NOMO-1 treated with DMSO at 0.1 percent for 48 hours (cell line): ENCODE data around the gene PTPRU.

ENCODE experiments used
- DNase-seq: peaks from one replicate; lab custom pipeline; 2025; ENCODE audit not compliant: unreplicated experiment; lab: John Stamatoyannopoulos, UW

Gene PTPRU

DNA sequence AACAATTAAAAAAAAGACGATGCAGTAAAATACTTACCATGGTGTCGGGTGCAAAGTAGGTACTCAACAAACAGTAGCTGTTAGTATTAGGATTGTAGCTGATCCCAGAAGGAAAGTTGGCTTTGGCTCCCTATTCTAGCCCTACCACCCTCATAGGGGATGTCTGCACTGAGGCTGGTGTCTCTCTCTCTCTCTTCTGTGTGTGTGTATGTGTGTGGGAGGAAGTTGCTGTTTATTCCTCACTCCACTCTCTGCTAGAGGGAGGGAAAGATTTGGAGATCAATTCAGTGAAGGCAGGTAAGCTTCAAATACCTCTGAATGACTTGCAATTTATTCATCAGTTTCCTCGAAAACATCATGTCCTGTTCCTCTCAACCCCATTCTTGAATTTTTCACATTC lies 124.4 kb downstream of the PTPRU start:
- DNase-seq = no peak

DNA sequence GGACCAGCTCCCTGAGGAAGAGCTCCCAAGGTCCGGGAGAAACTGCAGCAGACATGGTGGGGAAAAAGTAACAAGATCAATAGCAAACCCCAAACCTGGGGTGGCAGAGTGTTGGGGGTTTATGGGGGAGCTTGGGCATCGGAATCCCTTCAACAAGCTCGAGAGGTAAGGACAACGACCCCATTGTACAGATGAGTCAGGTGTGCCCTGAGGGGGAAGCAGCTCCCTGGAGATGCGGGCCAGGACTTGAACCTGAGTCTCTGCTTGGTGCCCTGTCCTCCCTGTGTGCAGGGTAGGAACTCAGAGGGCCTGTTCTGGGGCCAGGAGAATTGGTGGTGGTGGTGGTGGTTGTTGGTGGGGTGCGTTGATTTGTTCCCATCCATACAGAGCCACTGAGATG lies 125.4 kb downstream of the PTPRU start:
- no peak for DNase-seq

DNA sequence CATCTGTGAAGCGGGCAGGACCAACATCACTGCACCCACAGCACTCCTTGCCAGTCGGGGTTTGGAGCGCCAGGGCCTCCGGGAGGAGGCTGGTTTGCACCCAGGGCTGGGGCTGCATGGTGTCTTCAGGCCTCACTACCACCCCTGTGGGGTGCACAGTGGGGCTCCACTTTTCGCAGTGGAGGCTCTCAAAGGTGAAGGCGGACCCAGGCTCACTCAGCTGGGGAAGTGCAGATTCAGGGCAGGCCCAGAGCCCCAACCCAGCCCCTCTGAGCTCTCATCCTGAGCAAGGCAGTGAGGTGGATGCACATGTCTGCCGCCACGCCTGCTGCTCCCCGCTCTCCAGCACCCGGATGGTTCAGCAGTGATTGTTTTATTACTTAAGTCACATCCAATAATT lies 125.8 kb downstream of the PTPRU start:
- DNase-seq = no peak

DNA sequence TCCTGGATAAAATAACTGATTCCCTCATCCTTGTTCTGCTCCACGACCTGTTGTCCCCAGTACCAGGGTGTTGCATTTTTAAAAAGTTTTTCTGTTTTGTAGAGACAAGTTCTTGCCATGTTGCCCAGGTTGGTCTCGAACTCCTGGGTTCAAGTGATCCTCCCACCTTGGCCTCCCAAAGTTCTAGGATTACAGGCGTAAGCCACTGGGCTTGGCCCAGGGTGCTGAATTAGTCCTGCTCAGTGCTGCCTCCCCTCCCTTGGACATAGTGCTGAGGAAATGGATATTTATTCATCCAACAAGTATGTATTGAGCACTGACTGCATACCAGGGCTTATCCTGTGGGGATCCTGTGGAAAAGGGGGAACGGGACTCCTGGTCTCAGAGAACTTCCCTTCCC lies 126.4 kb downstream of the PTPRU start:
- DNase-seq = no peak

DNA sequence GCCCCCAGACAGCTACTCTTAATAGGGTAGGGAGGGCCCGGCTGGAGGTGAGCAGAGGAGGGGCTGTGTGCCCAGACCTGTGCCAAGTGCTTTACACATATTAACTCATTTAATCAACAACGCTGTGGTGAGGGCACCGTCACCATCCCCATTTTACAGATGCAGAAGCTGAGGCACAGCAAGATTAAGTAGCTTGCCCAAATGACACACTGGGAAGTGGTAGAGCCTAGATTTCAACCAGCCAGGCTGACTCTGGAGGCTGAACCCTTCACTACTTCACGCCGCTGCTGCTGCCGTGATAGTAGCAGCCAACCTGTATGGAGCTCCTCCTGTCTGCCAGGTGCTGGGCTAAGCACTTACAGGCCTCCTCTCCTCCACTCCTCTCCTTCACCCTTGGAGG lies 127.2 kb downstream of the PTPRU start:
- no peak for DNase-seq

DNA sequence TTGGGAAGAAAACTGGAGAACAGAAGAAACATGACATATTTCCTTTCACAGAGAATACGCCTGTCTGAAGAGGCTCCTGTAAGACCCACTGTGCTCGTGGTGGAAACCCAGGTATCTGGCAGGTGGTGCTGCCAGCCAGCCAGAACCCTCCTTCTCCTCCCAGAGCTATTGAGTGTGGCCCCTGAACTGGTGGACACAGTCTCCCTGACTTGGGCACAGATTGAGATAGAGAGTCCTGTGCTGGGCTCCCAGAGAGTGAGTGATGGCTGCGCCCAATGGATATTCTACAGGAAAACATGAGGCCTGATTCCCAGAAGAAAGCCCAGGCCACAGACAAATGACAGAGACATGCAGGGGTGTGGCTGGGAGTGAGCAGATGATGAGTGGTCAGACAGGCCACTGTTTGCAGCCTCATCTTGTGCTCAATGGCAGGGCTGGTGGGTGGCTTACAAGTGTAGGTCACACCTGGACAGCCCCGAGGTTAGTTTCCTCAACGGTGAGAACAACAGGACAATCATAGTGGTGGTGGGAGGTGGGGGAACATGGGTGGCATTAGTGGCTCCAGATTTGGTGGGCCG lies 127.9 kb downstream of the PTPRU start:
- DNase-seq = no peak

DNA sequence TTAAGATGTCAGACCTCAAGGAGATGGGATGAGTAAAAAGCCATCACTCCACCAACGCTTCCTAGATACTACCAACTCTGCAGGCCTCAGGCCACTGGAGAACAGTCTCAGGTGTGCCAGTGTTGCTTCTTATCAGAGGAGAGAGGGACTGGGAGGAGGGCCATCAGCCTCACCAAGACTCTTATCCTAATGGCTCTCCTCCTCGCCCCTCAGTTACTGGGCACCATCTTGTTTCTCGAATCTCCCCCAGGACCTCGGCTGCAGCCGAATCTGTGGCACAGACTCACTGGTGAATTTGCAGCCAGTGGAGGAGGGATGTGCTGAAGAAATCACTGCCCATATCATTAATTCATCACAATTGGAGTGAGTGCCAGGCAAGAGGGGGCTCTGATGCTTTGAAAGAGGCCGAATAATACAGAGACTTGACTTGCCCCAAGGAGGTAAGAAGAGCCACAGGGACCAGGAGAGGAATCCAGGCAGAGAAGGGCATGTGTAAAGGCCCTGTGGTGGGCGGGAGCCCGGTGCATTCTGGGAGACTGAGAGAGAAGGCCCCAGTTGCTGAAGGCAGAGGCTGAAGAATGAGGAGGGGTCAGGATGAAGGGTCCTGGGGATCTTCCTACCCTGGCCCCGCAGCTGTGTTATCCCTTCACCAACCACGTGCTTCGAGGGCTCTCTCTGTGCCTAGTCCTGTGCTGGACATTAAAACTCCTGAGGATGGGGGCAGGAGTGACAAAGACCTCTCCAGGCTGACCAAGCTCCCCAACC lies 129.8 kb downstream of the PTPRU start:
- DNase-seq = no peak

DNA sequence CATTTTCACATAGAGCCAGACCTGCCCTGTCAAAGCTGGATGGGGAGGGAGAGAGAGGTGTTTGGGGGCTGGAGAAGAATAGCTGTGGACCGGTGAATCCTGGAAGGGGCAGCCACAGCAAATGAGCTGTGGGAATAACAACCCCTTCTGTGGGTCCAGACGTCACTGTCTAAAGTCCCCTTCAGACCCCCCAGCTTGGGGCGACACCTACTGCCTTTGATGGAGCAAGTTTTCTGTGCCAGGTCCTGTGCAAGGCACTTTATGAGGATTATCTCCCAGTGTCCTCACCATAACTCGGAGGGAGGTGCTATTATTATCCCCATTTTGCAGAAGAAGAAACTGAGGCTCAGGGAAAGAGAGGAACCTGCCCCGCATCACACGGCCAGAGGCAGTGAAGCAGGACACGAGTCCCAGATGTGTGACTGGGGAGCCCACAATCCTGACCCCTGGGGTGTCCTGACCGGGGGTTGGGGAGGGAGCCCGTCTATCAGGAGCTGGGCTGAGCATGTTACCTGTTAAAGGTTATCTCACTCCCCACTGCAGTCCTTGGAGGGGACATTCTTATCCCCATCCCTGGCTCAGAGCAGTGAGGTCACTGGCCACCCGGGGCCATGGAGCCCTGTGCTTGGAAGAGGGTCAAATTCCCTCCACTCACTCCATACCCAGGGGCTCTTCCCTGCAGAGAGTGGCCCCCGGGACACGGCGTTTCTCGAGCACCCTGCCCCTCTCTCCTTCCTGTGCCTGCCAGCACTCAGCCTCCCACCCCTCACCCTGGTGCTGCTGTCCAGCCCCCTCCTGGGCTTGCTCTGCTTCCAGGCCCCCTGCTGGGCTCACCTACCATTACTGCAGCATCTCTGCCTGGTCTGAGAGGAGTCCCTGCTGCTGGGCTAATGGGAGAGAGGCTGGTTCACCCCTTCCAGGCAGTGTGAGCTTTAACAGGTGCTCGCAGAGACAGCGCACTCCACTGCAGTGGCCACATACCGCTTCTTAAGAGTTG lies 132.9 kb downstream of the PTPRU start:
- DNase-seq = no peak

DNA sequence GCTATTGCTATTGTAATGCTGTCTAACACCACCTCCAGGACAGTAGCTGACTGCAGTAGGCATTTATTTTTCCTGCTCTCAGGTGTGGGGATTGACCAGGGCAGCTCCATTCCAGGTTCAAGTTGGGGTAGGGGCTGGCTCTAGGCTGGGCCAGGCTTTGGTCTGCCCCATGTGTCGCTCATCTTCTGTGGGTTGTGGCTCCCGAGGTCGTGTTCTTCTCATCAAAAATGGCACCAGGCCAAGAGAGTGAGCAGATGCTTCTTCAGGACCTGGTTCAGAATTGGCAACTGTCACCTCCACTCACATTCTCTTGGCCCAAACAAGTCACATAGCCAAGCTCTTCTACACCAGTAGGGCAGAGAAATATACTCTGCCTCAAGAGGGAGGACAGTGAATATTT lies 133.7 kb downstream of the PTPRU start:
- no peak for DNase-seq

DNA sequence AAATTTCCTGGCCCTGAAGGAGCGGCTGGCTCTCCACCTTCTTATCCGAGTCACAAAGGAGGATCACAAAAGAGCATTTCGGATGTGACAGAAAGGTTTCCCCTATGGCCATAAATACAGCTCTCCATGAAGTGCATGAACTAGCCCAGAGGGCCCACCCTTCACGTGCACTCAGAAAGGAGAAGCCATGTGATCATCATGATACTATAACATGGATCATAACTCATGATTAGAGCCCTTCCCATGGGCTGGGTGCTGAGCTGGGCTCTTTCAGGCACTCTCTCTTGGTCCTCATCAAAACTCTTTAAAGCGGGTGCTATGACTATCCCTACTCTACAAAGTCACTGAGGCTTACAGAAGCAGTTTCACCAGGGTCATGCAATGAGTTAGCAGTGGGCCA lies 135.0 kb downstream of the PTPRU start:
- DNase-seq = no peak

DNA sequence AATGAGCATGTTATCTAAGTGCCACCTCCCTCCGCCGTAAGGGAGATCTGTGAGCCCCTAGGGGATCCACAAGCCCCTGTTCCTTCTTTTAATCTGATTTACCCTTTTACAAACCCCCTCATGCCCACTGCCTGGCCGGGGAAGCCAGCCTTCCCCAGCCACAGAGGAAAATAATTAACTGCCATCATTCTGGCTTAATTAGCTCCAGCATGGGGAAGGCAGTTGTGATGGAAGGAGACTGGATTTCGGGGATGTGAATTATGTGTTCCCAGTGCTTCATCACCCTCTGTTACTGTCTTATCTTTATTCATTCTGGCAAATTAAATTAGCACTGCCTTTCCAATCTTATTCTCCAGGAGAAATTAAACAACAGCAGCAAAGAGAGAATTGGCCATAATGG lies 135.8 kb downstream of the PTPRU start:
- DNase-seq = no peak
